PFSK-1 (cell line): ENCODE measurements around the gene NEURL2.

Experiments used
- FOXP2 ChIP-seq: optimal IDR thresholded peaks from 2 replicates; pipeline ENCODE3; 2011; ENCODE audit warnings: borderline replicate concordance, control low read depth, inconsistent platforms; ENCODE audit not compliant: insufficient read depth; ENCODE audit errors: extremely low read length, extremely low read depth
- POLR2AphosphoS5 ChIP-seq: IDR thresholded peaks from 2 replicates; pipeline ENCODE4 v1.6.1; 2012; ENCODE audit warnings: low read depth, mild to moderate bottlenecking, control low read depth, low read length, moderate library complexity
- SIN3A ChIP-seq: IDR thresholded peaks from 2 replicates; pipeline ENCODE4 v1.6.1; 2012; ENCODE audit warnings: mild to moderate bottlenecking, low read length, moderate library complexity, borderline replicate concordance; ENCODE audit not compliant: insufficient read depth
- TAF1 ChIP-seq: IDR thresholded peaks from 2 replicates; pipeline ENCODE4 v1.6.1; 2012; ENCODE audit warnings: low read length, control low read depth, borderline replicate concordance; ENCODE audit not compliant: insufficient read depth
- TF ChIP-seq, protein P1 (sequence below), 2 experiments: IDR thresholded peaks; 2 replicates each; pipeline versions ENCODE4 v1.6.1 to v1.8.0; 2011 to 2012; ENCODE audit warnings: low read depth in 2 of 2, low read length in 2 of 2, control low read depth in 1 of 2, inconsistent platforms in 1 of 2, mild to moderate bottlenecking in 1 of 2, moderate library complexity in 1 of 2; ENCODE audit not compliant: insufficient read depth in 1 of 2

The NEURL2 gene

GRCh38 chr20:45857114-45857881, 33.7 kb downstream of the NEURL2 start, which contains the start of the genes ACOT8 and ZSWIM3:
Gene ACOT8, minus strand, starts transcription at chr20:45857392. Its CDS starts 77 bp downstream, at chr20:45857315.
Gene ZSWIM3, plus strand, starts transcription at chr20:45857614. Its CDS starts 212 bp downstream, at chr20:45857826.
- TF ChIP-seq TAF1 (peak; percentile 97), POLR2AphosphoS5 (peak; percentile 91), SIN3A (peak; percentile 96; the same call in 1 of the 2 replicates), FOXP2 (no peak)
- TF ChIP-seq, protein P1, sequence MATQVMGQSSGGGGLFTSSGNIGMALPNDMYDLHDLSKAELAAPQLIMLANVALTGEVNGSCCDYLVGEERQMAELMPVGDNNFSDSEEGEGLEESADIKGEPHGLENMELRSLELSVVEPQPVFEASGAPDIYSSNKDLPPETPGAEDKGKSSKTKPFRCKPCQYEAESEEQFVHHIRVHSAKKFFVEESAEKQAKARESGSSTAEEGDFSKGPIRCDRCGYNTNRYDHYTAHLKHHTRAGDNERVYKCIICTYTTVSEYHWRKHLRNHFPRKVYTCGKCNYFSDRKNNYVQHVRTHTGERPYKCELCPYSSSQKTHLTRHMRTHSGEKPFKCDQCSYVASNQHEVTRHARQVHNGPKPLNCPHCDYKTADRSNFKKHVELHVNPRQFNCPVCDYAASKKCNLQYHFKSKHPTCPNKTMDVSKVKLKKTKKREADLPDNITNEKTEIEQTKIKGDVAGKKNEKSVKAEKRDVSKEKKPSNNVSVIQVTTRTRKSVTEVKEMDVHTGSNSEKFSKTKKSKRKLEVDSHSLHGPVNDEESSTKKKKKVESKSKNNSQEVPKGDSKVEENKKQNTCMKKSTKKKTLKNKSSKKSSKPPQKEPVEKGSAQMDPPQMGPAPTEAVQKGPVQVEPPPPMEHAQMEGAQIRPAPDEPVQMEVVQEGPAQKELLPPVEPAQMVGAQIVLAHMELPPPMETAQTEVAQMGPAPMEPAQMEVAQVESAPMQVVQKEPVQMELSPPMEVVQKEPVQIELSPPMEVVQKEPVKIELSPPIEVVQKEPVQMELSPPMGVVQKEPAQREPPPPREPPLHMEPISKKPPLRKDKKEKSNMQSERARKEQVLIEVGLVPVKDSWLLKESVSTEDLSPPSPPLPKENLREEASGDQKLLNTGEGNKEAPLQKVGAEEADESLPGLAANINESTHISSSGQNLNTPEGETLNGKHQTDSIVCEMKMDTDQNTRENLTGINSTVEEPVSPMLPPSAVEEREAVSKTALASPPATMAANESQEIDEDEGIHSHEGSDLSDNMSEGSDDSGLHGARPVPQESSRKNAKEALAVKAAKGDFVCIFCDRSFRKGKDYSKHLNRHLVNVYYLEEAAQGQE (IDR thresholded peaks at IDR 0.05; ENCODE audit: insufficient read depth in 1 of 2, low read depth in 2 of 2, low read length in 2 of 2): 0 out of 4 replicates have a peak, but pooled peaks of 1 of the 2 experiments have one; percentile 35

DNA sequence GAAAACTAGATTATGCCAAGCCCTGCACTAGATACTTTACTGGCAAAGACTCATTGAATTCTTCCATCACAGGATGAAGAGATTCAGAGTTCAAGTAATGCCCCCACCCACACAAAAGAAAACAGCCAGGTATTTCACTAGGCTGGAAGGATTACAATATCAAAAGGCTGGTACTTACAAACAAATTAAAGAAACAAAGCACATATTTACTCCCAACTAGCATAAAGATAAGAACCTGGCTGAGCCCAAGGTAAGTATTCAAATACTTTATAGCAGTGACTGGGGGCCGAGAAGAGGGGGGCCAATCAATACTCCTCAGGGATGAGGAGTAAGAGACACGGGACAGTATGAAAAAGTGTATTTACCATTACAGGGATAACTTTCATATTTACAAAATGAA, 37.5 kb downstream of the NEURL2 start:
- TF ChIP-seq, protein P1 (IDR thresholded peaks at IDR 0.05; ENCODE audit: insufficient read depth in 1 of 2, low read depth in 2 of 2, low read length in 2 of 2): no peak
- no peak for TF ChIP-seq SIN3A
- no peak for TF ChIP-seq TAF1
- TF ChIP-seq POLR2AphosphoS5: no peak
- TF ChIP-seq FOXP2: no peak

- TF ChIP-seq SIN3A (no peak), TAF1 (no peak), POLR2AphosphoS5 (no peak), FOXP2 (no peak)
- TF ChIP-seq, protein P1 (IDR thresholded peaks at IDR 0.05; ENCODE audit: insufficient read depth in 1 of 2, low read depth in 2 of 2, low read length in 2 of 2): no peak
Observed at GRCh38 chr20:45852326-45852725, 38.7 kb downstream of the NEURL2 start.

GRCh38 chr20:45851501-45851900, 39.5 kb downstream of the NEURL2 start:
- TF ChIP-seq POLR2AphosphoS5 (no peak), FOXP2 (no peak), TAF1 (no peak), SIN3A (no peak)
- TF ChIP-seq, protein P1 (IDR thresholded peaks at IDR 0.05; ENCODE audit: insufficient read depth in 1 of 2, low read depth in 2 of 2, low read length in 2 of 2): no peak

GRCh38 chr20:45850926-45851325, 40.1 kb downstream of the NEURL2 start:
- TF ChIP-seq, protein P1 (IDR thresholded peaks at IDR 0.05; ENCODE audit: insufficient read depth in 1 of 2, low read depth in 2 of 2, low read length in 2 of 2): no peak
- TF ChIP-seq TAF1 (no peak), SIN3A (no peak), FOXP2 (no peak), POLR2AphosphoS5 (no peak)
